Astrocyte of the spinal cord (primary cell): ENCODE measurements around the gene SIX5.

Experiments
- DNase-seq: peaks from one replicate; pipeline ENCODE4 v3.0.0; 2011; ENCODE audit warnings: low read depth, low spot score
- H3K4me3 ChIP-seq: 2 replicates; pipeline ENCODE4 v1.5.1; 2011; ENCODE audit warnings: low read depth, mild to moderate bottlenecking, low read length, moderate library complexity
- in situ Hi-C: cut with HindIII; loops from 2 replicates; pipeline ENCODE4 v1.10.0; 2017; ENCODE audit warnings: low sequenced_read_pairs
- TF ChIP-seq, protein P1 (sequence below): IDR thresholded peaks from 2 replicates; pipeline ENCODE4 v1.5.1; 2012; ENCODE audit warnings: low read depth, mild to moderate bottlenecking, low read length, inconsistent platforms

SIX5 gene

DNA sequence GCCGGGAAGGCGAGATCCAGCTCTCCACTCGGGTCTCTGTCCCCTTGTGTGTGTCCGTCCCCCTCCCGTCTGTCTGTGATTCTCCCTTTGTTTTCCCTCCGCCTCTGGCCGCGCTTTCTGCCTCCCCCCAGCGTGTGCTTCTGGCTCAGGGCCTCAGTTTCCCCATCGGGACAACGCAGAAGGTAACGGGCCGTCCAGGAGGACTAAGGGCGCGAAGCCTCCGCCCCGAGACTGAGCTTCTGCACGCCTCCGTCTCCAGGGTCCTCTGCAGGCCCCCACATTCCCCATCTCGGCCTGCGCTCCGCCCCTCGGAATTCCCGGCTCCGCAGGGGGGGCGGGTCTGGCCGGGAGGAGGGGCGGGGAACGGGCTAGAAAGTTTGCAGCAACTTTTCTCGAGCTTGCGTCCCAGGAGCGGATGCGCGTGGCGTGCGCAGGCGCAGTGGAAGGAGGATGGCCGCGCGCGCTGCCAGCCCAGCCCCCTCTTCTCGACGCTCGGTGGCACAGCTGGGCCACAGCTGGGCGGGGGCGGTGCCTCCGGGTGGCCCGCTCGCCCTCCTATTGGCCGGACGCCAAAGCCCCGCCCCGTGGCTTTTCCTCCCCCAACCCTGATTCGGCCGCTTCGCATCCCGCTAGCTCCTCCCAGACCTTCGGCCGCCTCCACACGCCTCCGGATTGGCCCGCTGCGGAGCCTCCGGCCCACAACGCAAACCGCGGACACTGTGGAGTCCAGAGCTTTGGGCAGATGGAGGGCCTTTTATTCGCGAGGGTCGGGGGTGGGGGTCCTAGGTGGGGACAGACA is at the start of gene SIX5:
TSS of gene SIX5 (minus strand) at position 269 of the 799 bp plus-strand sequence. CDS start 408 bp downstream, outside the sequence.
- in situ Hi-C loops = no loop called here
- peak within 1 kb of the TSS; percentile 75 for H3K4me3 ChIP-seq
- peak; percentile 99 for DNase-seq
- TF ChIP-seq, protein P1, sequence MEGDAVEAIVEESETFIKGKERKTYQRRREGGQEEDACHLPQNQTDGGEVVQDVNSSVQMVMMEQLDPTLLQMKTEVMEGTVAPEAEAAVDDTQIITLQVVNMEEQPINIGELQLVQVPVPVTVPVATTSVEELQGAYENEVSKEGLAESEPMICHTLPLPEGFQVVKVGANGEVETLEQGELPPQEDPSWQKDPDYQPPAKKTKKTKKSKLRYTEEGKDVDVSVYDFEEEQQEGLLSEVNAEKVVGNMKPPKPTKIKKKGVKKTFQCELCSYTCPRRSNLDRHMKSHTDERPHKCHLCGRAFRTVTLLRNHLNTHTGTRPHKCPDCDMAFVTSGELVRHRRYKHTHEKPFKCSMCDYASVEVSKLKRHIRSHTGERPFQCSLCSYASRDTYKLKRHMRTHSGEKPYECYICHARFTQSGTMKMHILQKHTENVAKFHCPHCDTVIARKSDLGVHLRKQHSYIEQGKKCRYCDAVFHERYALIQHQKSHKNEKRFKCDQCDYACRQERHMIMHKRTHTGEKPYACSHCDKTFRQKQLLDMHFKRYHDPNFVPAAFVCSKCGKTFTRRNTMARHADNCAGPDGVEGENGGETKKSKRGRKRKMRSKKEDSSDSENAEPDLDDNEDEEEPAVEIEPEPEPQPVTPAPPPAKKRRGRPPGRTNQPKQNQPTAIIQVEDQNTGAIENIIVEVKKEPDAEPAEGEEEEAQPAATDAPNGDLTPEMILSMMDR = no peak

DNA sequence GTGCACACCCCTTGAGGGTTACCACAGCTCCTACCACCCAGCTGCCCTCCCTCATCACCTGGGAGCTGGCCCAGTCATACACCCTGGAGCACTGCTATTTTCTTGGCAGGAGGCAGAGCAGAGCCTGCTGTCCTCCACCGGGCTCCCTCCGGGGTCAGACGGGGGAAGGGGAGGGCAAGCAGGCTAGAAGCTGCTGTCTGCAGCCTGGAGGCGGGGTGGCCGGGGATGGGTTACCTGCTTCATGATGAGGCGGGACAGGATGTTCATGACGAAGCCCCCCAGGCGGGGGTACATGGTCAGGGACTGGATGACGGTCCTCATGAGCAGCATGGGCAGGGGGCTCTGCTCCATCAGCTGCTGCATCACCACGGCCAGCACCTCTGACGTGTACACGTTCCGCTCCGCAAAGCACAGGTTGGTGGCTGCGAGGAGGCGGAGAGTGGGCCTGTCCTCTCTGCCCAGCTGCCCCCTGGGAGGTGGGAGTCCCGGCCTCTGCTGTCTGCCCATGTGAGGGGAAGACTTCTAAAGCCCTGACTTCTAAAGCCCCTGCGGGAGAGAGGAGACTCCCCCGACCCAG is 48.8 kb upstream of the SIX5 start:
- in situ Hi-C loops = no loop called here
- no peak overlapping the region for H3K4me3 ChIP-seq
- no peak for DNase-seq
- TF ChIP-seq, protein P1 = no peak

DNA sequence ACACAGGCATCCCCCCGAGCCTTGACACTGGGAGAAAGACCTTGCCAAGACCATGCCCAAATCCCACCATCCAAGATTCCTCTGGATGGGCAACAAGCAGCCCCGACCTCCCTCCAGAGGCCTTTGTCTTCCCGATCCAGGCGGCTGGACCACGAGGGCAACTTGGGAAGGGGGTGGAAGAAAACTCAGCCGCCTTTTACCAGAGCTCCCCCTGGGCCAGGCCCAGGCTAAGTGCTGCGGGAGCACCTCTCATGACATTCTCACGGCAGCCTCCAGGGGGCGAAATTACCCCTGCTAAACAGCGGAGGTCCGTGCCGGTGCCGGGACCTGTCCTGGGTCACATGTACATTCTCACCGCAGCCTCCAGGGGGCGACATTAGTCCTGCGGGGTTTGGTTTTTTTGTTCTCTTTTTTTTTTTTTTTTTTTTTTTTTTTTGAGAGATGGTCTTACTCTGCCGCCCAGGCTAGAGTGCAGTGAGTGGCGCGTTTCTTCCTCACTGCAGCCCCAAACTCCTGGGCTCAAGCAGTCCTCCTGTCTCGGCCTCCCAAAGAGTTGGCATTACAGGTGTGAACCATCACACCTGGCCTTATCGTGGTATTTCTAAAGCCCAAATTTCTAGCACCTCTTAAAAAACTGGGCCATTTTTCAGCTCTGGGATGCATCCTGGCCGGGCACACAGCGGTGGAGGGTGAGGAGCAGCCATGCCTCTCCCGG is 48.1 kb upstream of the SIX5 start:
- no peak overlapping the region for H3K4me3 ChIP-seq
- in situ Hi-C loops = no loop called here
- TF ChIP-seq, protein P1 = peak; percentile 94
- DNase-seq = peak; percentile 92

DNA sequence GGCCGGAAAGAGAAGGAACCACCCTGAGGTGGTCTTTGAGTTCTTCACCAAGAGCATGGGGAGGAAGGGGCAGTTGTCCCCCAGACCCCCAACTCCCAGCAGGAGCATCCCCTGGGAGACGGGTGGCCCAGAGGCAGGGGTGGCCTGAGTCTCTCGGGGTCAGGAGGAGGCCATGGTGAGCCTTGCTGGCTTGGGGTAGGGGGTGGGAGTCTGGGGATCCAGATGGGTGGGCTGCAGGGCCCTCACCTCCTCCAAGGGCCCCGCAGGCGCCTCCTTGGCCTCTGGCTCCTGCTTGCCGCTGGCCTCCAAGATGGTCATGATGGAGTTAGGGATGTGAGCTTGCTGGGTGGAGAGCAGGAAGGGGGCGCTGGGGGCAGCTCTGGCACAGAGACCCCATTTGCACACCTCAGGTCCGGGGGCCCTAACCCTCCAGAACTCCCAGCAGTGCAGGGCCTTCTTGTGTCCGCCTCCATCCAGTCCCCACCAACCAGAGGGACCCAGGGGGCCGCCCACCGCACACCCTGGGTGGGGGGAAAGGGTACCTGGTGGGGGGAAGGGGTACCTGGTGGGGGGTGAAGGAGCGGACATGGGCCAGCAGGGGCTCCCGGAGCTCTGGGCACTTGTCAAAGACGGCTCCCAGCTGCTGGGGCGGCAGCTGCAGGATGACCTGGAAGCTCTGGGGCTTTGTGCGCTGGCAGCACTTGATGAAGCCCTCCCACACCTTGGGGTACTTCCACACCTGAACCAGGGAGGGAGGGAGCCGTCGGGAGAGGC is 47.4 kb upstream of the SIX5 start:
- DNase-seq = no peak
- H3K4me3 ChIP-seq = no peak overlapping the region
- in situ Hi-C loops = no loop called here
- TF ChIP-seq, protein P1 = no peak

DNA sequence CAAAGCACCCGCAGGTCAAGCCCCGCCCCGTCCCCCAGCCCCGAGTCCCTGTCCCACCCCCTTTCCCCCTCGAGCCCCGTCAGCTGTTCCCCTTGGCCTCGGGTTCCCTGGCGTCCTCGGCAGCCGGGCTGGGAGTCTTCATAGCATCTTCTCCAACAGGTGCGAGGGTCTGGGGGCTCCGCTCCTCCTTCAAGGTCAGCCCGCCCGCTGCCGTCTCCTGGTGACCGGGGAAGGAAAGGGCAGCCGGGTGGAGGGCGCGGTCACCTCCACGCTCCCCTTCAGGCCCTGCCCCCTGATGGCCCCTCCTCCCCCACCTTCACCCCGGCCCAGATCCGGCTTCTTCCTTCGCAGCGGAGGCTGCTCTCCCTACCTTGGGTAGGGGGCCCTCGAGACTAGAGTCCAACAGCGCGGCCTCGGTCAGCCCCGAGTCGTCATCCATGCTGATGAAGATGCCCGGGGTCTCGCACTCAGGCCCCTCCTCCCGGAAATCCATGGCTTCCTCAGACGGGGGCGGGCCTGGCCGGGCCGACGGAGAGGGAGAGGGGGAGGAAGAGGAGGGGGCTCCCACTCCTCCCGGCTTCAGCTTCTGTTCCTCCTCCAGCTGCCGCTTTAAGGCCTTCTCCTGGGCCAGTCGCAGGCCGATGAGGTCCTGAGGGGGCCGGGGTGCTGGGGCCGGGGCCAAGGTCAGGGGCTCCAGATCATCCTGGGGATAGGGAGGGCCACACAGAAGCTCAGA is 46.6 kb upstream of the SIX5 start:
- peak overlapping the region; percentile 20 for H3K4me3 ChIP-seq
- TF ChIP-seq, protein P1 = no peak
- DNase-seq = no peak
- in situ Hi-C loops = no loop called here
